ENCODE measurements around the gene FUT4. TPM values are rescaled to one million over a fixed set of nuclear protein-coding genes. Genes with fewer than 3 reads are reported as not detected.

FUT4 gene
- total RNA-seq, 1 donor from 2014 or later, result 6.0 TPM

DNA sequence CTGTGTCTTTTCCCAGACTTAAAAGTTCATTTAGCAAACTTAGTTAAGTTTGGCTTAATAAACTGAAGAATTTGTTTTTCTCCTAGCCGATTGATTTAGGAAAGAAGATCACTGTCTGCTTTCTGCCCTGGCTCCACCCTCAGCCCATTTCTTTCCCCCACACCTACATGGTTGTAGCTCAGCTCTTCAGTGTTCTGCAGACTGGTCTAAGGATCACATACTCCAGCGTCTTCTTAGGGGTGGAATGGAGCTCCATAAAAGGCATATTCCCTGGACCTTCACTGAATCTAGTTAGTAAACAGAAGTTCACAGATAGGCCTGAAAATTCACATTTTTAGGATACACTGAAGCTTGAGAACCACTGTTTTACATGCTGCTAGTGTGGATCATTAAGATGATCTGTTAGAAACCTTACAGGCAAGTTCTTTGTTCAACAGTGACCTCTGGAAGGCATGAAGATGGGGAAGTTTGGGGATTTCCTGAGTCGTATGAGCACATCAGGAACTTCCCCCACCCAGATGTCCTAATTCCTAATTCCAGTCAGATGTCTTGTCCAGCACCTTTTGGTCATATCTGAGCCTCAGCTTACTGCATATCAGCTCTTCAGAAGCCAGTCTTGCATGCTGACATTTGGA is 40.3 kb downstream of the FUT4 start:
- Histone ChIP-seq H3K36me3 (no peaks in the 10 kb centered on the region), H3K27me3 (no peaks in the 10 kb centered on the region), H3K4me3 (no peak overlapping the region), H3K27ac (no peak overlapping the region), H3K9me3 (no peaks in the 10 kb centered on the region), H3K4me1 (peaks cover 5% of the 10 kb centered on the region)
- intact Hi-C loops (cut with DNase I), result no loop called here
- TF ChIP-seq, protein P1, sequence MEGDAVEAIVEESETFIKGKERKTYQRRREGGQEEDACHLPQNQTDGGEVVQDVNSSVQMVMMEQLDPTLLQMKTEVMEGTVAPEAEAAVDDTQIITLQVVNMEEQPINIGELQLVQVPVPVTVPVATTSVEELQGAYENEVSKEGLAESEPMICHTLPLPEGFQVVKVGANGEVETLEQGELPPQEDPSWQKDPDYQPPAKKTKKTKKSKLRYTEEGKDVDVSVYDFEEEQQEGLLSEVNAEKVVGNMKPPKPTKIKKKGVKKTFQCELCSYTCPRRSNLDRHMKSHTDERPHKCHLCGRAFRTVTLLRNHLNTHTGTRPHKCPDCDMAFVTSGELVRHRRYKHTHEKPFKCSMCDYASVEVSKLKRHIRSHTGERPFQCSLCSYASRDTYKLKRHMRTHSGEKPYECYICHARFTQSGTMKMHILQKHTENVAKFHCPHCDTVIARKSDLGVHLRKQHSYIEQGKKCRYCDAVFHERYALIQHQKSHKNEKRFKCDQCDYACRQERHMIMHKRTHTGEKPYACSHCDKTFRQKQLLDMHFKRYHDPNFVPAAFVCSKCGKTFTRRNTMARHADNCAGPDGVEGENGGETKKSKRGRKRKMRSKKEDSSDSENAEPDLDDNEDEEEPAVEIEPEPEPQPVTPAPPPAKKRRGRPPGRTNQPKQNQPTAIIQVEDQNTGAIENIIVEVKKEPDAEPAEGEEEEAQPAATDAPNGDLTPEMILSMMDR (IDR thresholded peaks at IDR 0.05), result no peak
- DNase-seq, result no peak
- peak; percentile 83 for ATAC-seq

DNA sequence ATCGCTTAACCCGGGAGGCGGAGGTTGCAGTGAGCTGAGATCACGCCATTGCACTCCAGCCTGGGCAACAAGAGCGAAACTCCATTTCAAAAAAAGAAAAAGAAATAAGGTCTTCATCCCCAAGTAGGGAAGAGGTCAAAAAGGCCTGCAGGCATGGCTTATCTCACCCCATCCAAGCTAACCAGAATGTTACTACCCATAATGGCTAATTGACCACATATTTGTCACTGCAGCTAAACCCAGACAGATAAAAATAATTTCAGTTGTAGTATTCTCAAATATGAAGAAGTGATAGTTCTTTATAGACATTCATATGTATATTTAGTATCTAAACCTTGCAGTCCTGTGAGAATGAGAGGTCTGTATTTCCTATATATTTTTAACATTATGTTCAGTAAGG is 41.3 kb downstream of the FUT4 start:
- intact Hi-C loops (cut with DNase I), result no loop called here
- Histone ChIP-seq H3K36me3 (no peaks in the 10 kb centered on the region), H3K4me1 (peaks cover 5% of the 10 kb centered on the region), H3K4me3 (no peak overlapping the region), H3K9me3 (no peaks in the 10 kb centered on the region), H3K27me3 (no peaks in the 10 kb centered on the region), H3K27ac (no peak overlapping the region)
- TF ChIP-seq, protein P1 (IDR thresholded peaks at IDR 0.05), result no peak
- ATAC-seq, result no peak
- DNase-seq, result no peak

- Histone ChIP-seq H3K4me1 (peaks cover 5% of the 10 kb centered on the region), H3K36me3 (no peaks in the 10 kb centered on the region), H3K27ac (no peak overlapping the region), H3K4me3 (no peak overlapping the region), H3K27me3 (no peaks in the 10 kb centered on the region), H3K9me3 (no peaks in the 10 kb centered on the region)
- ATAC-seq (no peak), DNase-seq (no peak)
- intact Hi-C loops (cut with DNase I), result no loop called here
- TF ChIP-seq, protein P1 (IDR thresholded peaks at IDR 0.05), result no peak
These were observed 41.7 kb downstream of the FUT4 start for GRCh38 chr11:94585399-94585798.

GRCh38 chr11:94586546-94586945 is 42.8 kb downstream of the FUT4 start:
- Histone ChIP-seq H3K36me3 (no peaks in the 10 kb centered on the region), H3K9me3 (no peaks in the 10 kb centered on the region), H3K27me3 (no peaks in the 10 kb centered on the region), H3K4me3 (no peak overlapping the region), H3K27ac (no peak overlapping the region), H3K4me1 (peaks cover 5% of the 10 kb centered on the region)
- intact Hi-C loops (cut with DNase I), result no loop called here
- no peak for DNase-seq
- ATAC-seq, result no peak
- TF ChIP-seq, protein P1 (IDR thresholded peaks at IDR 0.05), result no peak

DNA sequence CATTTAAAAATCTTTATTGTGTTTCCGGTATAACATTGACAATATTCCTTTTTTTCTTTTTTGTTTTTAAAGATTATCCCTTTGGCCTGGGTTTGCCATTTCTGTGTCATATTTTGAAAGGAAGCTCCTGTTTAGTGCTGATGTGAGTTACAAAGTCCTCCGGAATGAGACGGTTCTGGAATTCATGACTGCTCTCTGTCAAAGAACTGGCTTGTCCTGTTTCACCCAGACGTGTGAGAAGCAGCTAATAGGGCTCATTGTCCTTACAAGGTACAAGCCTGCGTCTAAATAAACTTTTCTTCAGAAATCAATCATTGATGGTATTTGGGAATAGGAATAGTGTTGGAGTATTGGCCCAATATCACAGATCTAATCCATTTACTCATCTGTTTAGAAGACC is 43.3 kb downstream of the FUT4 start:
- no peaks in the 10 kb centered on the region for H3K9me3 ChIP-seq
- H3K4me3 ChIP-seq, result no peak overlapping the region
- H3K4me1 ChIP-seq, result peaks cover 5% of the 10 kb centered on the region
- no peaks in the 10 kb centered on the region for H3K27me3 ChIP-seq
- TF ChIP-seq, protein P1 (IDR thresholded peaks at IDR 0.05), result no peak
- ATAC-seq, result no peak
- intact Hi-C loops (cut with DNase I), result no loop called here
- DNase-seq, result no peak
- no peaks in the 10 kb centered on the region for H3K36me3 ChIP-seq
- H3K27ac ChIP-seq, result no peak overlapping the region

All from upper lobe of right lung (tissue), 1 donor.